HG02870 (cell line): Measurements from ENCODE around the gene KDSR.
A peak's percentile ranks its signal among the peaks of the same experiment; 100 is the strongest.

Experiments
- ATAC-seq: cut with Tn5 transposase; IDR thresholded peaks from one replicate; pipeline ENCODE4 v1.9.1; 2021; ENCODE audit warnings: mild to moderate bottlenecking, moderate library complexity; ENCODE audit not compliant: unreplicated experiment

Gene KDSR

GRCh38 chr18:63307551-63308200 lies 59.3 kb downstream of the KDSR start:
- ATAC-seq: no peak

GRCh38 chr18:63306819-63307550 lies 60.0 kb downstream of the KDSR start:
- no peak for ATAC-seq

- ATAC-seq: no peak
These were observed 60.8 kb downstream of the KDSR start for GRCh38 chr18:63306249-63306648.

- no peak for ATAC-seq
These were observed 63.5 kb downstream of the KDSR start for GRCh38 chr18:63303547-63303946.

- no peak for ATAC-seq
These were observed 64.2 kb downstream of the KDSR start for GRCh38 chr18:63302636-63303405.

GRCh38 chr18:63302220-63302619 lies 64.8 kb downstream of the KDSR start:
- ATAC-seq: no peak

- ATAC-seq: no peak
These were observed 65.6 kb downstream of the KDSR start for GRCh38 chr18:63301434-63301833.

- ATAC-seq: peak; percentile 77
These were observed 66.9 kb downstream of the KDSR start for GRCh38 chr18:63299837-63300745.

- no peak for ATAC-seq
These were observed 68.3 kb downstream of the KDSR start for GRCh38 chr18:63298400-63299365.

GRCh38 chr18:63297687-63298399 lies 69.2 kb downstream of the KDSR start:
- ATAC-seq: no peak

- ATAC-seq: no peak
These were observed 73.1 kb downstream of the KDSR start for GRCh38 chr18:63293935-63294334.

GRCh38 chr18:63292831-63293683 lies 73.9 kb downstream of the KDSR start:
- peak; percentile 65 for ATAC-seq

- no peak for ATAC-seq
These were observed 75.7 kb downstream of the KDSR start for GRCh38 chr18:63291278-63291677.

GRCh38 chr18:63290821-63291200 lies 76.2 kb downstream of the KDSR start:
- no peak for ATAC-seq

GRCh38 chr18:63290166-63290820 lies 76.7 kb downstream of the KDSR start:
- ATAC-seq: no peak

- ATAC-seq: no peak
These were observed 78.7 kb downstream of the KDSR start for GRCh38 chr18:63288311-63288710.

- ATAC-seq: no peak
These were observed 79.2 kb downstream of the KDSR start for GRCh38 chr18:63287691-63288220.
